ENCODE data around the gene CRADD. TPM values are rescaled to one million over a fixed set of nuclear protein-coding genes. Genes with fewer than 3 reads are reported as not detected.
"Not testable (repeated sequence)": the region's sequence is repeated elsewhere in the genome, so short reads cannot be mapped to it uniquely, and the experiment has no call there.

CRADD gene
- total RNA-seq, 1 experiment from 2014 or later, result 7.6 TPM

DNA sequence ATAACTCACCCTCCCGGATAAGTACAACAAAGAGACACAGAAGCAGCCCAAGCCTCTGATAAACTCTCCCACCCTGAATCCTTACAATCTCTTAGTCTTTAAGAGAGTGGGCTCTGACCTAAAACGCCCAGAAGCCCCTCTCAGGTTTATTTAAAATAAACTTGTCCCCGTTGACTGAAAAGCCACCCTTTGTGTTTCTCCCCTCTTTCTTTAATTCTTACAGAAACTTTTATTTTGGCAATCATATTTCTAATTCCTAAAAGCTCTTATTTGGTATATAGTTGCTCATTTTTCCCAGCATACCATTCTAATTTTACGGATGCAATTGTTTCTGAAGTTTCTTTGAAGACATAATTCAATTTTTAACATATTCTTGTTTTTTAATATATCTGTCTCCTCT is 249.1 kb downstream of the CRADD start:
- Histone ChIP-seq H3K4me1 (ENCODE audit: insufficient read depth, low read length) (no peaks in the 10 kb centered on the region), H3K4me2 (ENCODE audit: insufficient read depth, insufficient read length, low read length) (no peak overlapping the region), H2AFZ (ENCODE audit: low read length) (no peak overlapping the region), H2BK120ac (ENCODE audit: low read depth, low read length, poor library complexity, severe bottlenecking) (no peak overlapping the region), H2BK20ac (ENCODE audit: low read depth, low read length, poor library complexity, severe bottlenecking) (no peak overlapping the region), H4K20me1 (ENCODE audit: control insufficient read depth, insufficient read depth, insufficient read length) (no peaks in the 10 kb centered on the region), H4K91ac (ENCODE audit: insufficient read length, low read depth, low read length) (no peak overlapping the region), H3K23ac (ENCODE audit: insufficient read length, low read depth, low read length) (no peak overlapping the region), H3K9ac (ENCODE audit: extremely low read depth, insufficient read length, low read length) (no peak overlapping the region), H3K4ac (ENCODE audit: low read depth, low read length) (no peak overlapping the region), H3K23me2 (ENCODE audit: insufficient read length, low read depth, low read length, poor library complexity, severe bottlenecking) (no peaks in the 10 kb centered on the region), H3K27me3 (ENCODE audit: insufficient read depth, low read length) (no peaks in the 10 kb centered on the region), H2AK5ac (ENCODE audit: insufficient read length, low read length) (no peak overlapping the region), H3T11ph (ENCODE audit: low read length) (no peak overlapping the region), H2BK5ac (ENCODE audit: insufficient read length, low read length) (no peak overlapping the region), H3K56ac (ENCODE audit: insufficient read length, low read depth, low read length) (no peak overlapping the region), H2BK12ac (ENCODE audit: insufficient read length, low read depth, low read length) (no peak overlapping the region), H3K79me1 (ENCODE audit: insufficient read depth, low read depth, low read length, poor library complexity, severe bottlenecking) (no peaks in the 10 kb centered on the region), H3K18ac (ENCODE audit: insufficient read length, low read depth, low read length) (no peak overlapping the region), H2BK15ac (ENCODE audit: low read depth, low read length) (no peak overlapping the region), H4K5ac (ENCODE audit: insufficient read length, low read depth, low read length) (no peak overlapping the region), H3K9me3 (ENCODE audit: control insufficient read depth, low read depth, low read length) (peaks cover 9% of the 10 kb centered on the region), H3K27ac (ENCODE audit: insufficient read length, low read depth, low read length) (no peak overlapping the region), H3K14ac (ENCODE audit: insufficient read depth, low read length) (no peak overlapping the region), H4K8ac (replicated peaks; ENCODE audit: insufficient read length, low read depth, low read length) (no peak overlapping the region), H3K79me2 (ENCODE audit: insufficient read depth, low read length) (no peaks in the 10 kb centered on the region)
- H3K36me3 Mint-ChIP-seq (ENCODE audit: insufficient read depth in 1 of 3, low read depth in 3 of 3), result peaks cover 8 to 15% (median 14%) of the 10 kb centered on the region in 3 experiments; a peak in 6 of 7 replicates
- TF ChIP-seq, protein P1, sequence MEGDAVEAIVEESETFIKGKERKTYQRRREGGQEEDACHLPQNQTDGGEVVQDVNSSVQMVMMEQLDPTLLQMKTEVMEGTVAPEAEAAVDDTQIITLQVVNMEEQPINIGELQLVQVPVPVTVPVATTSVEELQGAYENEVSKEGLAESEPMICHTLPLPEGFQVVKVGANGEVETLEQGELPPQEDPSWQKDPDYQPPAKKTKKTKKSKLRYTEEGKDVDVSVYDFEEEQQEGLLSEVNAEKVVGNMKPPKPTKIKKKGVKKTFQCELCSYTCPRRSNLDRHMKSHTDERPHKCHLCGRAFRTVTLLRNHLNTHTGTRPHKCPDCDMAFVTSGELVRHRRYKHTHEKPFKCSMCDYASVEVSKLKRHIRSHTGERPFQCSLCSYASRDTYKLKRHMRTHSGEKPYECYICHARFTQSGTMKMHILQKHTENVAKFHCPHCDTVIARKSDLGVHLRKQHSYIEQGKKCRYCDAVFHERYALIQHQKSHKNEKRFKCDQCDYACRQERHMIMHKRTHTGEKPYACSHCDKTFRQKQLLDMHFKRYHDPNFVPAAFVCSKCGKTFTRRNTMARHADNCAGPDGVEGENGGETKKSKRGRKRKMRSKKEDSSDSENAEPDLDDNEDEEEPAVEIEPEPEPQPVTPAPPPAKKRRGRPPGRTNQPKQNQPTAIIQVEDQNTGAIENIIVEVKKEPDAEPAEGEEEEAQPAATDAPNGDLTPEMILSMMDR (conservative IDR thresholded peaks at IDR 0.05), result no peak
- no peaks in the 10 kb centered on the region; the same call in none of the 2 replicates for H3K27me3 Mint-ChIP-seq (ENCODE audit: low read depth)
- no peaks in the 10 kb centered on the region for H3K4me1 Mint-ChIP-seq
- no peak overlapping the region for H3K4me3 Mint-ChIP-seq
- peaks cover 25 to 34% of the 10 kb centered on the region in 2 experiments for H3K9me3 Mint-ChIP-seq
- H3K27ac Mint-ChIP-seq, result no peak overlapping the region
- no peak for DNase-seq
- WGBS (ENCODE audit: extremely low coverage, insufficient read length, low lambda C conversion rate), result no CpG with 5 or more reads among the region's 4 CpGs

DNA sequence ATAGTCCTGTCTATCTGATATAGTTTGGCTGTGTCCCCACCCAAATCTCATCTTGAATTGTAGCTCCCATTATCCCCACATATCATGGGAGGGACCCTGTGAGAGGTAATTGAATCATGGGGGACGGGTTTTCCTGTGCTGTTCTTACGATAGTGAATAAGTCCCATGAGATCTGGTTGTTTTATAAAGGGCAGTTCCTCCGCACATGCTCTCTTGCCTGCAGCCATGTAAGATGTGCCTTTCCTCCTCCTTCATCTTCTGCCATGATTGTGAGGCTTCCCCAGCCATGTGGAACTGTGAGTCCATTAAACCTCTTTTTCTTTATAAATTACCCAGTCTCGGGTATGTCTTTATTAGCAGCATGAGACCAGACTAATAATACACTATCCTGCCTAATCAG is 251.9 kb downstream of the CRADD start:
- not testable (repeated sequence) for H4K5ac ChIP-seq (ENCODE audit: insufficient read length, low read depth, low read length); H3K9ac ChIP-seq (ENCODE audit: extremely low read depth, insufficient read length, low read length); H3K27ac ChIP-seq (ENCODE audit: insufficient read length, low read depth, low read length); H3K79me2 ChIP-seq (ENCODE audit: insufficient read depth, low read length); H4K91ac ChIP-seq (ENCODE audit: insufficient read length, low read depth, low read length); H3K4ac ChIP-seq (ENCODE audit: low read depth, low read length); H3K14ac ChIP-seq (ENCODE audit: insufficient read depth, low read length); H3K27ac Mint-ChIP-seq; H2AK5ac ChIP-seq (ENCODE audit: insufficient read length, low read length); H2BK20ac ChIP-seq (ENCODE audit: low read depth, low read length, poor library complexity, severe bottlenecking); H3K23me2 ChIP-seq (ENCODE audit: insufficient read length, low read depth, low read length, poor library complexity, severe bottlenecking); H2BK12ac ChIP-seq (ENCODE audit: insufficient read length, low read depth, low read length); H3K4me1 Mint-ChIP-seq; H2BK5ac ChIP-seq (ENCODE audit: insufficient read length, low read length); H2BK120ac ChIP-seq (ENCODE audit: low read depth, low read length, poor library complexity, severe bottlenecking); H3K79me1 ChIP-seq (ENCODE audit: insufficient read depth, low read depth, low read length, poor library complexity, severe bottlenecking); H3K27me3 ChIP-seq (ENCODE audit: insufficient read depth, low read length); H3K27me3 Mint-ChIP-seq (ENCODE audit: low read depth); H3K56ac ChIP-seq (ENCODE audit: insufficient read length, low read depth, low read length); H3K9me3 ChIP-seq (ENCODE audit: control insufficient read depth, low read depth, low read length); H2BK15ac ChIP-seq (ENCODE audit: low read depth, low read length); H3T11ph ChIP-seq (ENCODE audit: low read length); H3K18ac ChIP-seq (ENCODE audit: insufficient read length, low read depth, low read length); H3K4me1 ChIP-seq (ENCODE audit: insufficient read depth, low read length); H4K20me1 ChIP-seq (ENCODE audit: control insufficient read depth, insufficient read depth, insufficient read length); H3K4me2 ChIP-seq (ENCODE audit: insufficient read depth, insufficient read length, low read length); H3K23ac ChIP-seq (ENCODE audit: insufficient read length, low read depth, low read length); H3K4me3 Mint-ChIP-seq; DNase-seq; H4K8ac ChIP-seq (replicated peaks; ENCODE audit: insufficient read length, low read depth, low read length); H2AFZ ChIP-seq (ENCODE audit: low read length)
- WGBS (ENCODE audit: extremely low coverage, insufficient read length, low lambda C conversion rate), result no CpG with 5 or more reads among the region's 4 CpGs
- Mint-ChIP-seq H3K9me3 (peaks cover 25 to 35% of the 10 kb centered on the region in 2 experiments), H3K36me3 (ENCODE audit: insufficient read depth in 1 of 3, low read depth in 3 of 3) (peaks cover 8 to 19% (median 16%) of the 10 kb centered on the region in 3 experiments)

Data from H9 (cell line).